Measurements from ENCODE around the gene PLBD2.

PLBD2 gene

GRCh38 chr12:113358381-113359132, at the start of gene PLBD2:
Gene PLBD2, plus strand, starts transcription at chr12:113358587. Its CDS starts 14 bp downstream, at chr12:113358601.
- peak; percentile 95 for DNase-seq (ENCODE audit: low spot score)

GRCh38 chr12:113310489-113310888, 47.9 kb upstream of the PLBD2 start:
- DNase-seq (ENCODE audit: low spot score), result no peak

GRCh38 chr12:113314121-113314529, 44.3 kb upstream of the PLBD2 start:
- DNase-seq (ENCODE audit: low spot score), result no peak

GRCh38 chr12:113315358-113315757, 43.0 kb upstream of the PLBD2 start:
- DNase-seq (ENCODE audit: low spot score), result no peak

- DNase-seq (ENCODE audit: low spot score), result no peak
These were observed 42.2 kb upstream of the PLBD2 start for GRCh38 chr12:113316155-113316554.

GRCh38 chr12:113317122-113317521, 41.3 kb upstream of the PLBD2 start:
- DNase-seq (ENCODE audit: low spot score), result no peak

- no peak for DNase-seq (ENCODE audit: low spot score)
These were observed 40.2 kb upstream of the PLBD2 start for GRCh38 chr12:113318046-113318656.

- DNase-seq (ENCODE audit: low spot score), result no peak
These were observed 39.3 kb upstream of the PLBD2 start for GRCh38 chr12:113318900-113319628.

GRCh38 chr12:113320401-113320800, 38.0 kb upstream of the PLBD2 start:
- DNase-seq (ENCODE audit: low spot score), result no peak

- DNase-seq (ENCODE audit: low spot score), result no peak
These were observed 36.0 kb upstream of the PLBD2 start for GRCh38 chr12:113322343-113322742.

GRCh38 chr12:113325916-113326315, 32.5 kb upstream of the PLBD2 start:
- no peak for DNase-seq (ENCODE audit: low spot score)

- DNase-seq (ENCODE audit: low spot score), result no peak
These were observed 31.5 kb upstream of the PLBD2 start for GRCh38 chr12:113326775-113327395.

- DNase-seq (ENCODE audit: low spot score), result no peak
These were observed 30.0 kb upstream of the PLBD2 start for GRCh38 chr12:113328368-113328889.

- DNase-seq (ENCODE audit: low spot score), result no peak
These were observed 29.2 kb upstream of the PLBD2 start for GRCh38 chr12:113329022-113329790.

- no peak for DNase-seq (ENCODE audit: low spot score)
These were observed 28.5 kb upstream of the PLBD2 start for GRCh38 chr12:113329791-113330417.

GRCh38 chr12:113330505-113330904, 27.9 kb upstream of the PLBD2 start:
- no peak for DNase-seq (ENCODE audit: low spot score)

GRCh38 chr12:113332688-113333417, 25.5 kb upstream of the PLBD2 start:
- DNase-seq (ENCODE audit: low spot score), result no peak

GRCh38 chr12:113333418-113333750, 25.0 kb upstream of the PLBD2 start:
- no peak for DNase-seq (ENCODE audit: low spot score)

GRCh38 chr12:113333877-113334785, 24.3 kb upstream of the PLBD2 start:
- DNase-seq (ENCODE audit: low spot score), result peak; percentile 17
